Measurements from ENCODE around the gene MTSS2.

Gene MTSS2

GRCh38 chr16:70665806-70666735, 19.8 kb downstream of the MTSS2 start:
- no peak for DNase-seq

GRCh38 chr16:70665113-70665694, 20.6 kb downstream of the MTSS2 start:
- no peak for DNase-seq

GRCh38 chr16:70664325-70665112, 21.3 kb downstream of the MTSS2 start:
- DNase-seq = no peak

GRCh38 chr16:70663524-70664324, 22.1 kb downstream of the MTSS2 start:
- no peak for DNase-seq

GRCh38 chr16:70662991-70663523, 22.8 kb downstream of the MTSS2 start:
- no peak for DNase-seq

- no peak for DNase-seq
Measured at GRCh38 chr16:70661918-70662641, 23.8 kb downstream of the MTSS2 start.

- no peak for DNase-seq
Measured at GRCh38 chr16:70661534-70661917, 24.3 kb downstream of the MTSS2 start.

- no peak for DNase-seq
Measured at GRCh38 chr16:70660672-70661350, 25.0 kb downstream of the MTSS2 start.

- DNase-seq = no peak
Measured at GRCh38 chr16:70659953-70660671, 25.7 kb downstream of the MTSS2 start.

- DNase-seq = no peak
Measured at GRCh38 chr16:70659546-70659945, 26.3 kb downstream of the MTSS2 start.

GRCh38 chr16:70658921-70659320, 26.9 kb downstream of the MTSS2 start:
- DNase-seq = no peak

- DNase-seq = no peak
Measured at GRCh38 chr16:70657956-70658355, 27.9 kb downstream of the MTSS2 start.

GRCh38 chr16:70656712-70657263, 29.1 kb downstream of the MTSS2 start:
- no peak for DNase-seq

GRCh38 chr16:70656065-70656711, 29.7 kb downstream of the MTSS2 start:
- no peak for DNase-seq

- peak; percentile 79 for DNase-seq
Measured at GRCh38 chr16:70653809-70654771, 31.8 kb downstream of the MTSS2 start.

GRCh38 chr16:70653406-70653805, 32.4 kb downstream of the MTSS2 start:
- no peak for DNase-seq

GRCh38 chr16:70652322-70652721, 33.5 kb downstream of the MTSS2 start:
- DNase-seq = no peak

GRCh38 chr16:70651524-70651923, 34.3 kb downstream of the MTSS2 start:
- no peak for DNase-seq
